Activated naive CD8-positive, alpha-beta T cell (primary cell): ENCODE data around the gene RFX2.

Experiments used
- H3K27ac Mint-ChIP-seq: one replicate; pipeline ENCODE4 v1.8.0; 2021; ENCODE audit warnings: mixed read lengths
- H3K27me3 Mint-ChIP-seq: one replicate; pipeline ENCODE4 v1.8.0; 2021; ENCODE audit warnings: mixed read lengths
- H3K36me3 Mint-ChIP-seq: one replicate; pipeline ENCODE4 v1.8.0; 2021; ENCODE audit warnings: mixed read lengths
- H3K4me1 Mint-ChIP-seq: one replicate; pipeline ENCODE4 v1.8.0; 2021; ENCODE audit warnings: low read depth, mixed read lengths
- H3K4me3 Mint-ChIP-seq: one replicate; pipeline ENCODE4 v1.8.0; 2021; ENCODE audit warnings: mild to moderate bottlenecking, mixed read lengths
- H3K9me3 Mint-ChIP-seq: one replicate; pipeline ENCODE4 v1.8.0; 2021; ENCODE audit warnings: low read depth, mixed read lengths

The RFX2 gene

DNA sequence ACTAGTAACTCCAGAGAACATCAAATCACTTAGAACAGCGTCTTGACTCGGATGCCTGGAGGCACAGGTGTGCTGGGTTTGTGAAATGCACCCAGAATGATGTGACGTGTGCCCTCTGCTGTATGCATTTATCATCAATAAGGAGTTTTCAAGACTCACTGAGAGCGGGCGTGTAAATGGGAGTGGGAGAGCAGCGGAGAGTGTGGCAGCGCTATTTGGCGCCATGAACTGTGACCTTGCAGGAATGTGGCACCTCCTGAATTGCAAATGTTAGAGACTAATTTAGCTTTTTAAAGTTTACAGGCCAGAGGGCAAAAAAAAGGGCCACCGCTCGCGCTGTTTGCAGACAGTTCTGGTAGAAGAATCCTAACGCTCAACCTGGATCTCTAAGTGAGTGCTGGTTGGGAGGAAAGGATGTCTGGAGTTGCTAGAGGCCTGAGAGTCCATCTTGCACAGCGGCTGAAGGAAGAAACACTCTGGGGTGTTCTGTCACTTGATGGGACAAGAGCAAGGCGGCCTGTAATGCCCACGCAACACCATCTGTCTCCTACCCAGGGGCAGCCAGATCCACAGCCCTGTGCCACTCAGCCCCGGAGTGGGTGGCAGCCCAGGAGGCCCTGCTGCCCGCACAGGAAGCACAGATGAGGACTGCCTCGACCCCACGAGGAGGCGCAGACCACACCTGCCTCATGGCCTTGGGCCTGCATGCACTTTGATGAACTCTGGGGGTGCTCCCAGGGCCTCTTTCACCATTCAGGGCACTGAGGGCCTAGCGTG, 152.0 kb downstream of the RFX2 start:
- Mint-ChIP-seq H3K27me3 (no peaks in the 10 kb centered on the region), H3K27ac (peak overlapping the region; percentile 41), H3K4me1 (peaks cover 94% of the 10 kb centered on the region), H3K9me3 (no peaks in the 10 kb centered on the region), H3K36me3 (peaks cover 1% of the 10 kb centered on the region), H3K4me3 (no peak overlapping the region)

DNA sequence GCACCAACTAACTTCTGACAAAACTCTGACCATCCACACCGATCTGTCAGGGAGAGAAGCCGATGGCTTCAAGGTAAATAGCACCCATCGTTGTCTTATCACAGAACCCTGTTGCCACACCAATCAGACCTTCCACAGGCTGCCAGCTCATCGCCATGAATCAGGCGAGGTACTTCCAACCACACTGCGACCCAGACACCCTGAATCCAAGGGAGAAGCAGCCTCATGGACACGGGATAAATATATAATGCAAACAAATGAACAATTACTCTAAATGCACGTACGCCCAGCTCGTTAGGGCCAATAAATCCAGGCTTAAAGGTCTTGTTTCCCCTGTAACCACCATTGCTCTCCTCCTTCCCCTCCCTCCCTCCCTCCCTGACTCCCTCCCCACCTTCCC, 153.1 kb downstream of the RFX2 start:
- Mint-ChIP-seq H3K36me3 (peaks cover 5% of the 10 kb centered on the region), H3K27me3 (no peaks in the 10 kb centered on the region), H3K27ac (peak overlapping the region; percentile 22), H3K9me3 (no peaks in the 10 kb centered on the region), H3K4me1 (peaks cover 94% of the 10 kb centered on the region), H3K4me3 (no peak overlapping the region)

DNA sequence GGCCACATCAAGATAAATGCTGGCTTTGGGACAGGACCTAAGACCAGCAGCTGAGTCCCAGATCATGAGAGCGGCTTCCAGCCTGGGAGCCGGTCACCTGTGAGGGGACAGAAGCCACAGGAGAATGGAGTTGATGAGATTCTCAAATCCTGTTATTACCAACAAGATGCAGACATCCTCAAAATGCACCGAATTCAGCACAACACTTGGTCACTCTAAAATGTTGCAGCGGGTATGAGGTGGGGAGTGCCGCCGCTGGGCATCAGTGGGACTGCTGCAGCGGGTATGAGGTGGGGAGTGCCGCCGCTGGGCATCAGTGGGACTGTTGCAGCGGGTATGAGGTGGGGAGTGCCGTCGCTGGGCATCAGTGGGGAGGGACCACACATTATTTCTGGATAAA, 153.6 kb downstream of the RFX2 start:
- H3K36me3 Mint-ChIP-seq: peaks cover 5% of the 10 kb centered on the region

DNA sequence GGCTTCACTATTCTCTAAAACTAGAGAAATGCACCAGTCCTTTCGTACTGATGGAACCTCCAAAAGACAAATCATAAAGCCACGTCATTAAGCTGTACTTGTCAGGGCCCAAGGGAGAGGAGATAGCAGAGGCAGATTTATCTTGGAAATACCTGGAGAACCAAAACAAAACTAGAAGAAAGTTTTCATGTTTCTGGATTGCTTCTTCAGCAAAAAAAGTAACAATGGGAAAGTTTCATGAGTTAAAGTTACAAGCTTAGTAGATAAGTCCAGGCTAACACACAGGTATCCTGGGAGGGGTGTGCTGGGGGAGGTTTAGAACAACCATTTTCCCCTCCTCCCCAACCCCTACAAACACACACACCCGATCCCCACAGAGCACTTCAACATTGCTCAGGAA, 154.0 kb downstream of the RFX2 start:
- no peaks in the 10 kb centered on the region for H3K27me3 Mint-ChIP-seq
- peaks cover 93% of the 10 kb centered on the region for H3K4me1 Mint-ChIP-seq
- peaks cover 5% of the 10 kb centered on the region for H3K36me3 Mint-ChIP-seq
- H3K27ac Mint-ChIP-seq: peak overlapping the region; percentile 18
- no peak overlapping the region for H3K4me3 Mint-ChIP-seq
- no peaks in the 10 kb centered on the region for H3K9me3 Mint-ChIP-seq

More for the DNA sequence above, 153.6 kb downstream of the RFX2 start:
- Mint-ChIP-seq H3K9me3 (no peaks in the 10 kb centered on the region), H3K4me3 (no peak overlapping the region), H3K27ac (peak overlapping the region; percentile 18), H3K27me3 (no peaks in the 10 kb centered on the region), H3K4me1 (peaks cover 94% of the 10 kb centered on the region)

DNA sequence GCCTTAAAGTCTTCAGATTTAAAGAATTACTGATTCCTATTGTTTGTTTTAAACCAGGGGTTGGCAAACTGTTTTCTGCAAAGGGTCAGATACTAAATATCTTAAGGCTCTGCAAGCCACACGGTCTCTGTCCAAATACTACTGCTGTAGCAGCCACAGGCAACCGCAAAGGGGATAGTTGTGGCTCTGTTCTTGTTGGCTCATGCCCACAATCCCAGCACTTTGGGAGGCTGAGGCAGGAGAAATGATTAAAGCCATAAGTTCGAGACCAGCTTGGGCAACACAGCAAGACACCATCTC, 154.7 kb downstream of the RFX2 start:
- H3K9me3 Mint-ChIP-seq: no peaks in the 10 kb centered on the region
- H3K4me3 Mint-ChIP-seq: no peak overlapping the region
- peak overlapping the region; percentile 54 for H3K27ac Mint-ChIP-seq
- no peaks in the 10 kb centered on the region for H3K27me3 Mint-ChIP-seq
- H3K4me1 Mint-ChIP-seq: peaks cover 93% of the 10 kb centered on the region
- H3K36me3 Mint-ChIP-seq: peaks cover 10% of the 10 kb centered on the region

DNA sequence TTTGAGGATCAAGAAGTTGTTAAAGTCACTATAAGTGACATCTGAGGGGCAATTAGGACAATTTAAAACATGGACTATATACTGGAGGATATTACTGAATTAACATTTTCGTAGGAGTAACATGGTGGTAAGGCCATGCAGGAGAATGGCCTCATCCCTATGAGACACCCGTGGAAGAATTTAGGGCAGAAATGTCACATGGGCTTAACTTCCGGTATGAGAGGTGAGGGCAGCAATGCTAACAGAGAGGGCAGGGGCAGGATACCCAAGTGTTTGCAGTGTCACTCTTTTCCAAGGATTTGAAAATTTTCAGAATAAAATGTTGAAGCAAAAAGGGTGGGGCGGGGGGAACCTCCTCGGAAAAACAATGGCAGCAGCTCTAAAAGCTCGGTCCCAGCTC, 156.0 kb downstream of the RFX2 start:
- peaks cover 94% of the 10 kb centered on the region for H3K4me1 Mint-ChIP-seq
- peak overlapping the region; percentile 94 for H3K27ac Mint-ChIP-seq
- no peaks in the 10 kb centered on the region for H3K27me3 Mint-ChIP-seq
- peak overlapping the region; percentile 80 for H3K4me3 Mint-ChIP-seq
- no peaks in the 10 kb centered on the region for H3K9me3 Mint-ChIP-seq
- H3K36me3 Mint-ChIP-seq: peaks cover 13% of the 10 kb centered on the region

DNA sequence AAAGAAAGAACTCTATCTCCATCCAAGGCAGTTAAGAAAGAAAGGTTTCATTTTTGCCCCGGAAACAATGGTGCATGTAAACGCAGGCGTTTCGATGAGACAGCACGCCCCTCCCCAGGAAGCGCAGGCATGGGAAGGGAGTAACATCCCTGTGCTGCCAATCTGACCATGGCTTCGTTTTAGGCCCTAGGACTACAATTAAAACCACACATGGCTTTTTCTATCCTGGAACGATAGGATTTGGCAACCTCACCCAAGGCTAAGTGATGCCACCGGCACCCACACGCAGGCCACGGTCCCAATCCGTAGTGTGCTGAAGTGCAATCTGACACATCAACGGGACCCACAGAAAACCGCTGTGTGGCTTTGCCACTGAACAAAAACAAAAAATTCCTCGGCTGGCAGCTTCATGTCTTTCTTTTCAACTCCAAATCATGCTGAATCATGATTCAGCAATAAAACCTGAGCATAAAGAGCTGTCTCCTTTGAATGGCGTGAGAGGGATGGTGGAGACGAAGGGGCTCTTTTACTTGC, 156.6 kb downstream of the RFX2 start:
- peaks cover 13% of the 10 kb centered on the region for H3K36me3 Mint-ChIP-seq
- no peaks in the 10 kb centered on the region for H3K27me3 Mint-ChIP-seq
- H3K9me3 Mint-ChIP-seq: no peaks in the 10 kb centered on the region
- peak overlapping the region; percentile 94 for H3K27ac Mint-ChIP-seq
- peaks cover 94% of the 10 kb centered on the region for H3K4me1 Mint-ChIP-seq
- peak overlapping the region; percentile 80 for H3K4me3 Mint-ChIP-seq

DNA sequence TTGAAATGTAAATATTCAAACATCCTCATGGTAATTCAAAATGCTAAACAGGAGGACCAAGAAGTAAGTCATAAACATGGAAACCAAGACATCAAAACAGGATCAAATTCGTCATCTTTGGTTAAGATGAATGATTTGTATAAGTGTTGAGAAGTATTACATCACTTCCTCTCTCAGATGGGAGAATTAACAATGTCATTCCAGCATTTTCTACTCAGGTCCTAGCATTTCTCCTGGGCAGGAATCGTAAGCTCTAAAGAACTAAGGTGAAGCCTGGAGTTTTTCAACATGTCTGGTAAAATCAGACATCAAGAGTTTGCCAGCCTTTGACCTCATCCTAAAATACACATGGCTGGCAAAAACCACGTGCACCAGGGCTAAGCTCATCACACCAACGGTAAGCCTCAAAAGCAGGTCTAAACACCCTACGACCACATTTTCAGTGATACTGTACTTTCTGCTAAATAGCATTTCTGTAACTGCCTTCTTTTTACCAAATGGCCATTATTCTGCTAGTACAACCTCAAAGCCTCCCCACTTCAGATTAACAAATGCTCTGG, 157.2 kb downstream of the RFX2 start:
- H3K36me3 Mint-ChIP-seq: peaks cover 13% of the 10 kb centered on the region
- H3K4me1 Mint-ChIP-seq: peaks cover 93% of the 10 kb centered on the region
- H3K9me3 Mint-ChIP-seq: no peaks in the 10 kb centered on the region
- H3K27ac Mint-ChIP-seq: peak overlapping the region; percentile 94
- peak overlapping the region; percentile 80 for H3K4me3 Mint-ChIP-seq
- H3K27me3 Mint-ChIP-seq: no peaks in the 10 kb centered on the region

DNA sequence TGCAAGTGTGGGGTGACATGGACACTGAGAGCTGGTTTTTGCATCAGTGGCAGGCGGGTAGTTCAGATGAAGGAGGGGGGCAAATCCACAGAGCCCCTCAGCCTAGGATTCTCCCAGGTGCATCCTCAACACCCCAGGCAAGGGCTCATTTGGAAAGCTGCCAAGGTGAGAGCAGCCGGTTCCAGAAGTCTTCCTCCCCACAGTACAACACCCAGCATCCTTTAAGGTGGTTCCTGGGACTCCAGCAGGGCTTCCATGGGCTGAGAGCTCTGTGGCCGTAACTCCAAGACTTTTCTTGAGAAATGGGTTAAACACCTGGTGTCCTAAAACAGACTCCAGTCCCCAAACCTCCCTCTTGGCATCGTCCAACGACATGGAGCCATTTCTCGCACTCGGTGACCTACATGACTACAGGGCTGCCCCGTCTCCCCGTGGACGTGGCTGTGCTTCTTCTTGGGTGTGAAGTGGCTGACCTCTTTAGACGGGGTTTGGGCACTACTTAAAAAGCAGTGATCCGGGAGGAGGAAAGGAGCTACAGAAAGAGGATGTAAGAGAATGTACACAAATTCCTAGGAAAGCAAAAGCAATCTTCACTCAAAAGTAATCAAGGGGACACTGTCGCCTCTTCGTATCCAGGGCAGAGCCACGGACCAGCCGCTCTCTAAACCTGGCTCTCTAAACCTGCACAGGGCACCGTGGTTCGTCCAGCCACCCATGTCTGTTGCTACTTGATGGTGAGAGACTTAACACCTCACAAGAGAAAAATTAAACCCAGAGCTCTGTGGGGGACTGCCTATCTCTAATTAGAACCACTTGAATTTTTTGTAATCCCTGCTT, 157.9 kb downstream of the RFX2 start:
- H3K27ac Mint-ChIP-seq: peak overlapping the region; percentile 94
- H3K4me3 Mint-ChIP-seq: peak overlapping the region; percentile 80
- peaks cover 13% of the 10 kb centered on the region for H3K36me3 Mint-ChIP-seq
- H3K27me3 Mint-ChIP-seq: no peaks in the 10 kb centered on the region
- no peaks in the 10 kb centered on the region for H3K9me3 Mint-ChIP-seq
- peaks cover 93% of the 10 kb centered on the region for H3K4me1 Mint-ChIP-seq

DNA sequence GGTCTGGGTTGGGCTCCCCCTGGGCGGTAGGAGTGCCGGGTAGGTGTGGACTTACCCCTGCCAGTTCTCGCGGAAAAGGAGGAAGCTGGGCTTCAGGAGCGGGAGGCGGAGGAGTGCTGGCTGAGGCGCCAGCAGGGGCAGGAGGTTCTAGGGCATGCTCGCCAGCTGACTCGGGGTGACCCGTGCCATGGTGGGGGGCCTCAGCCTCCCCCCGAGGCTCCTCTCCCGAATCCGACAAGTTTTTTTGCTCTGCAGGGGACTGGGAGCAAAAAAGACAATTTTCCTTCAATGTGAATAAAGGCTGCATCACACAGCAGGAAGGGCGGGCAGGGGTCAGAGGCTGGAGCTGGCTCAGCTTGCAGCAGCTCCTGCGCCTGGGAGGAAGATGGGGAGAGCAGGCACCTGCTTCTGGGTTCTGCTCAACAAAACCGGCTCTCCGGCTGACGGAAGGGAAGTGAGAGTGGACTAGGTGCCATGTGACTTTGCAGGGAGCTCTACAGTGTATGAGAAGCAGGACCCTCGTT, 158.9 kb downstream of the RFX2 start:
- Mint-ChIP-seq H3K4me1 (peaks cover 92% of the 10 kb centered on the region), H3K27me3 (no peaks in the 10 kb centered on the region), H3K27ac (peak overlapping the region; percentile 79), H3K36me3 (peaks cover 13% of the 10 kb centered on the region), H3K9me3 (no peaks in the 10 kb centered on the region), H3K4me3 (peak overlapping the region; percentile 54)

DNA sequence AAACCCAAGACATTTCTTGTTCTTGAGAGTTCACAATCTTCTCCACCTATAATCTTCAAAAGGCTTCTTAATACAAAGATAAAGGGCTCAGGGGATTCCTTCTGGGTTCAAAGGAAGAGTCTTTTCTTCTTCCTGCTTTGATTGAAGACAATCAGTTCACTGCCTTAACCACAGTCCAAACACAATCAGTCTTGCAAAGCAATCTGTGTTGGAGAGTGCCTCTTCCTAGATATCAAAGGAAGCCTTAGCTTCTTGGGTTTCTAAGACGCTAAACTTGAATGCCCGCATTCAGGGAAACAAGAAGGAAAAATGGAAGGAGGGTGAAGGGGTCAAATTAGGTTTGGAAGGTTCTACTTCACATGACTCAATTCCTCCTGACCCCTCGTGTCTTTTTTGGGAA, 159.6 kb downstream of the RFX2 start:
- Mint-ChIP-seq H3K27ac (peak overlapping the region; percentile 79), H3K36me3 (peaks cover 13% of the 10 kb centered on the region), H3K4me3 (peak overlapping the region; percentile 77), H3K27me3 (no peaks in the 10 kb centered on the region), H3K9me3 (no peaks in the 10 kb centered on the region), H3K4me1 (peaks cover 92% of the 10 kb centered on the region)

DNA sequence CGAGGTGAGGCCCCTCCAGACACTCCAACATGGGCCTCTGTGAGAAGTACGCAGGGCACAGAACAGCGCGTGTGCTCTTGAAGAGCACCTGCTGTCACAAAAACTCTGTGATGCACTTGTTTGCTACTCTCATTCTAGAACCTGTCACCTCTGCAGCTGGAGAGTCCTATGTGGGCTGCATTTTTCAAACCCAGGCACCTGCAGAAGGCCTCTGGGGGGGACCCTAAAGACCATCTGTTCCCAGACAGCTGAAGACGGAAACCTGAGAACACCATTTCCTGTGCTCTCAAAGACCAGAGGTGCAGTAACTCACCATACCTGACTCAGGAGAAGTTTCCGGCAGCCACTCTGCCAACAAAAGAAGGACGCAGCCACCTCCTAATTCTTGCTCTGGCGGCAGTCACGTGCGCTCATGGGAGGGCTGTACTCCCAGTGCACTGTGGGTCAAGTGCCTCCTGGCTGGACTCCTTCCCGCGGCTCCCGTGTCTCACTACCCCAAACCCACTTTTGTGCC, 160.5 kb downstream of the RFX2 start:
- Mint-ChIP-seq H3K27ac (peak overlapping the region; percentile 79), H3K4me1 (peaks cover 92% of the 10 kb centered on the region), H3K9me3 (no peaks in the 10 kb centered on the region), H3K36me3 (peaks cover 13% of the 10 kb centered on the region), H3K27me3 (no peaks in the 10 kb centered on the region), H3K4me3 (peak overlapping the region; percentile 77)

DNA sequence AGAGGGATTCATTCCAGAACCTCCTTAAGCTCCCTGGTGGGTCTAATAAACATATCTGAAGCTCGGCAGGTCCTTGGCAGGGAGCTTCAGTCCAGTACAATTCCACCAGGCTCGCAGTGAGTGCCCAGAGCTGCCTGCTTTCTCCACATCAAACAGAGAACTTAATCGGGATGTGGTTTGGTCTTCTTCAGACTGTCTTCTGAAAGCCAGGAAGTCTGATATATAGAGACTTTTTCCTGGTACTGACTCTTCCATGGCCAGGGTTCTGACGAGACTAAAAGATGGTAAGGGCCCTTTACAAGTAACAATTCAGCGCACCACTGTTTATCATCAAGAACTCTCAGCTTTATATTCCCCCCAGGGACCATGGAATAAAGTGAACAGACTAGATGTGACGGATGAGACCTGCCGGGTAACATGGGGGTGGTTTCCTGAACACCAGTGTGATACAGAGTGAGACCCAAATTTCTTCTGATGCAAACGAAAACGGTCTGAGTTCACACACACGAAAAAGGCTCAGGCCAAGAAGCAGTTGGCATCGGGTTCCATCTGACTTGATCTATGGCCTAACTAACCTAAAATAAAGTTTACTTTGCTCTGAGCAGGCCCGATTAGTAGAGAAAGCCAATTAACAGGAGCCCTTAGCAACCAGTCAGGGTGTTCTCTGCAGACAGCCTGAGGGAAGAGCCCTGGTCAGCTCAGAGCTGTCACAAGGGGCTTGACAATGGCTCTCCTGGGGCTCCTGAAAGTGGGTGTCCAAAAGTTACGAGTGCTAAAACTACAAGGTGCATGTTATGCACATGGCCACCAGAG, 161.3 kb downstream of the RFX2 start:
- Mint-ChIP-seq H3K4me3 (peak overlapping the region; percentile 77), H3K4me1 (peaks cover 87% of the 10 kb centered on the region), H3K9me3 (no peaks in the 10 kb centered on the region), H3K27ac (peak overlapping the region; percentile 79), H3K27me3 (no peaks in the 10 kb centered on the region), H3K36me3 (peaks cover 13% of the 10 kb centered on the region)

DNA sequence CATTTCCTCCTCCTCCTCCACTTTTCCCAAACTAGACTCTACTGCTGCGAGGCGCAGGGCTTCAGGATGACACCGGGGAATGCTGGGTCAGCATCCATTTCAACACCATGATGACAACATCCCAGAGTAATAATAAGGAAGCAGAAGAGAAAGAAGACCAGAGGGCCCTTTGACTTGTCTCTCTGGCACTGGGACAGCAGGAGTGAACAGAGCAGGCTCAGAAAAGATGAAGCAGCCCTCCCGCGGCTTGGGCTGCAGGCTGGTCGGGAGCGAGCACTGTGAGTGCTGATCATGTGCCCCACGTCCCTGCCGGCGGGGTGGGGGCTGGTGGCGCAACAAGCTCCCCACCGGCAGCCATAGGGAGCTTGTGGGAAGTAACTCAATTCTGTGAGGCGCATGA, 162.9 kb downstream of the RFX2 start:
- no peaks in the 10 kb centered on the region for H3K9me3 Mint-ChIP-seq
- peaks cover 9% of the 10 kb centered on the region for H3K36me3 Mint-ChIP-seq
- peak overlapping the region; percentile 85 for H3K27ac Mint-ChIP-seq
- H3K4me3 Mint-ChIP-seq: no peak overlapping the region
- peaks cover 83% of the 10 kb centered on the region for H3K4me1 Mint-ChIP-seq
- H3K27me3 Mint-ChIP-seq: no peaks in the 10 kb centered on the region
